Measurements from ENCODE around the gene ADD1.

DNA sequence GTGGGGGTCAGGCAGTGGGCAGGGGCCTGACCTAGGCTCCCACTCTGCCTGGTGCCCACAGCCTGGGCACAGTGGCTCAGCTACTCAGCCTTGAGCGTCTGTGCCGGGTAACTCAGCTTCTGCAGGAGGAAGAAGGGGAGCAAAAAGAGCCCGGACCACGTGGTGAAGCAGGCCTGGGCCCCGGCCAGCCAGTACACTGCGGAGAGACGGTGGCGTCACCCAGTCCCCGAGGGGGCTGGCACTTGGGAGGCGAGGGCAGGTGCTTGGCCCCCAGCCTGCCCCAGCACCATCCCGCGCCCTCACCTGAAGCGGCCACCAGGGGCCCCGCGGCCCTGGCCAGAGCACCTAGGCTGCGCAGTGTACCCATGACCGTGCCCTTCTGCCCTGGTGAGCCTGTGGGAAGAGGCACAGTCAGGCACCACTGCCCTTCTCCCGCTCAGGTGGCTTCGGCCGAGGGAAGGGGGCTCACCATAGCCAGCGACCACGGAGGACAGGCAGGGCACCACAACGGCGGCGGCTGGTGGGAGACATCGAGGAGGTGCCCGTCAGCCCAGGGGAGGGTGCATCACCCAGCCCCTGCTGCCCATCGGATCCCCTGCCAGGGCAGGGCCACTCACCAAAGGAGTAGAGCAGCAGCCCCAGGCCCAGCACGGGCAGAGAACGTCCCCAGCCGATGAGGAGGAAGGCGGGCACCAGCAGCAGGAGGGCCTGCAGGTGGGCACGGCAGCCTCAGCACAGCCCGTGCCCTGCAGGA lies 87.3 kb downstream of the ADD1 start:
- TF ChIP-seq, protein P1, sequence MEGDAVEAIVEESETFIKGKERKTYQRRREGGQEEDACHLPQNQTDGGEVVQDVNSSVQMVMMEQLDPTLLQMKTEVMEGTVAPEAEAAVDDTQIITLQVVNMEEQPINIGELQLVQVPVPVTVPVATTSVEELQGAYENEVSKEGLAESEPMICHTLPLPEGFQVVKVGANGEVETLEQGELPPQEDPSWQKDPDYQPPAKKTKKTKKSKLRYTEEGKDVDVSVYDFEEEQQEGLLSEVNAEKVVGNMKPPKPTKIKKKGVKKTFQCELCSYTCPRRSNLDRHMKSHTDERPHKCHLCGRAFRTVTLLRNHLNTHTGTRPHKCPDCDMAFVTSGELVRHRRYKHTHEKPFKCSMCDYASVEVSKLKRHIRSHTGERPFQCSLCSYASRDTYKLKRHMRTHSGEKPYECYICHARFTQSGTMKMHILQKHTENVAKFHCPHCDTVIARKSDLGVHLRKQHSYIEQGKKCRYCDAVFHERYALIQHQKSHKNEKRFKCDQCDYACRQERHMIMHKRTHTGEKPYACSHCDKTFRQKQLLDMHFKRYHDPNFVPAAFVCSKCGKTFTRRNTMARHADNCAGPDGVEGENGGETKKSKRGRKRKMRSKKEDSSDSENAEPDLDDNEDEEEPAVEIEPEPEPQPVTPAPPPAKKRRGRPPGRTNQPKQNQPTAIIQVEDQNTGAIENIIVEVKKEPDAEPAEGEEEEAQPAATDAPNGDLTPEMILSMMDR (optimal IDR thresholded peaks at IDR 0.05 in 1 of 3, IDR thresholded peaks at IDR 0.05 in 1 of 3, conservative IDR thresholded peaks at IDR 0.05 in 1 of 3; ENCODE audit: extremely low read depth in 1 of 3, insufficient read depth in 2 of 3, low read length in 3 of 3) = peak in 1 of 3 experiments; percentile 44
- TF ChIP-seq EZH2 (IDR thresholded peaks at IDR 0.05; ENCODE audit: low read length) = no peak
